Skeletal muscle cell (primary cell): ENCODE measurements around the gene CEACAM18.
"Not testable (repeated sequence)": the region's sequence is repeated elsewhere in the genome, so short reads cannot be mapped to it uniquely, and the experiment has no call there.

Source experiments
- DNase-seq: peaks from one replicate; pipeline ENCODE4 v3.0.0-alpha.2; 2010; ENCODE audit warnings: low read depth
- H3K4me3 ChIP-seq: 2 replicates; pipeline ENCODE4 v1.5.1; 2011; ENCODE audit warnings: low read depth, mild to moderate bottlenecking, control low read depth, low read length, moderate library complexity

Gene CEACAM18

DNA sequence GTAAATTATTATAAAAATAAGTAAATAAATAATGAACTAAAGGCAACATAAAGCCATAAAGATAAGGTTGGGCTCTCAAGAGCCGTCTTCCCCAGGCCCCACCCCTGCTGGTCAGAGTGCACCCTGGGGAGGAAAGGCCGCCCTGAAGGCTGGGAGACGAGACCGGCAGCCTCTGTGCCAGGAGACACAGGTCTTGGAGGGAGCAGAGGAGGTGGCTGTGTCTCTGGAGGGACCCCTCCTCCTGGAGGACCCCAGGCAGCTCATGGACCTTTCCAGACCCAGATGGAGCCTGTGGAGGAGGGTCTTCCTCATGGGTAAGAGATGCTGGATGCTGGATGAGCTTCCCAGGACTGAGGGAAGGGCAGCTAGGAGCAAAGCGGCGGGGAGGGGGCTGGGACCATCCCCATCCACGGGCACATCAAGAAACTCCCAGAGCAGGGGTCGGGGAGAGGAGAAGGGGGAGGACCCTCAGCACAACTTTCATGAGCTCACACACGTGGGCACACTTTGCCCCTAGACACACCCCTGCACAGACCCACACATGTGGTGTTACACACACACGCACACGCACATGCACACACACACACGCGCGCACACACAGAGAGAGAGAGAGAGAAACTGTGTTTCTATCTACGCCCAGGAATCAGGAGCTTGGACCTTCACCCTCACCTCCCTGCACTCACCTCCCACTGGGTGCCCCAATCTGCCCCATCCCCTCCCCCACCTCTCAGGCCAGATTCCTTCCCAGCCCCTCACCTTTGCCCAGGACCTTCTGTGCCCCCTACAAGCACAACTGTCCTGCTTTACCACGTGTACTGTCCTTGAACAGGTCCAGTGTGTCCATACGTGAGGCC lies at the start of gene CEACAM18:
TSS of gene CEACAM18 (plus strand) at position 159 of the 854 bp plus-strand sequence.
- DNase-seq, result no peak
- no peak within 1 kb of the TSS for H3K4me3 ChIP-seq

DNA sequence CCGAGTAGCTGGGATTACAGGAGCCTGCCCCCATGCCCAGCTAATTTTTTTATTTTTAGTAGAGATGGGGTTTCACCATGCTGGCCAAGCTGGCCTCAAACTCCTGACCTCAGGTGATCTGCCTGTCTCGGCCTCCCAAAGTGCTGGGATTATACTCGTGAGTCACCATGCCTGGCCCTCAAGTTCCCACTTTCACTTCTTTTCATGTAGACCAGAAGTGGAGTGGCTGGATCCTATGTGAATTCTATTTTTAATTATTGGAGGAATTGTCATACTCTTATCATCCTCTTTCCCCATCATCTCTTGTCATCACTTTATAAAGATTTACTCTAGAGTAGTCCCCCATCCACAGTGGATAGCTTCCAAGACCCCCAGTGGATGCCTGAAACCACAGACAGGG lies 48.1 kb upstream of the CEACAM18 start:
- no peak overlapping the region for H3K4me3 ChIP-seq
- DNase-seq, result no peak

DNA sequence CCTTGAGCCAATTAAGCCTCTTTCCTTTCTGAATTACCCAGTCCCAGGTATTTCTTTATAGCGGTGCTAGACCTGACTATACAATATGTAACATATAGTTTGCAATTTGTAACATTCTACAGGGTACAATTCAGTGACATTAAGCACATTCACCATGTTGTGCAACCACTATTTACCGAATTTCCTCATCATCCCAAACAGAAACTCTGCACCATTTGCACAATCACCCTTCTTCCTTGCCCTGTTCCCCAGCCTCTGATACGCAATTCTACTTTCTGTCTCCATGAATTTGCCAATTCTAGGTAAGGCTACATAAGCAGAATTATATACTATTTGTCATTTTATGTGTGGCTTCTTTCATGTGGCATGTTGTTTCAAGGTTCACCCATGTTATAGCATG lies 47.2 kb upstream of the CEACAM18 start:
- no peak for DNase-seq
- no peak overlapping the region for H3K4me3 ChIP-seq

DNA sequence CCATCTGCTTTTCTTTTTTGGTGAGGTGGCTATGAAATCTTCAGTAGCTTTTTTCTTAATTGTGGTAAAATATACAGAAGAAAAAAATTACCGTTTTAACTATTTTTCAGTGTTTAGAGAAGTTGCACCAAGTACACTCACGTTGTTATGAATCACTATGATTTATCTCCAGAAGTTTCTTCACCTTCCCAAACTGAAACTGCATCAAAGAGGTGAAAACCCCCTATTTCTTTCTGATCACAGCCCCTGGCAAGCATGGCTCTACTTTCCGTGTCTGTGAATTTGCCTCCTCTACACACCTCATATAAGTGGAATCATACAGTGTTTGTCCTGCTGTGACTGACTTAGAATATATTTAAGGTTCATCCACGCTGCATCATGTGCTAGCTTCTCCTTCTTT lies 45.3 kb upstream of the CEACAM18 start:
- no peak for DNase-seq
- H3K4me3 ChIP-seq, result no peak overlapping the region

DNA sequence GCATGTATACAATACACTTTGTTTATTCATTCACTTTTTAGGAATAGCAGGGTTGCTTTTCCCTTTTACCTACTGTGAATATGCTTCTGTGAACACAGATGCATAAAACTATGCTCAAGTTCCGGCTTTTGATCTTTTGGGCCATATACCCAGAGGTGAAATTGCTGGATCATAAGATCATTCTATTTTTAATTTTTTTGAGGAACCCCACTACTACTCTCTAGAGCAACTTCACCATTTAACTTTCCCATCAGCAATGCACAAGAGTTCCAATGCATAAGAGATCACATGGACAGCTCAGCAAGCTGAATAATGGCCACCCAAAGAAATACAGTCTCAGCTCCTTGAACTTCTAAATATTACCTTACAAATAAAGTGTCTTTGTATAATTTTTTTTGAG lies 43.9 kb upstream of the CEACAM18 start:
- H3K4me3 ChIP-seq, result no peak overlapping the region
- no peak for DNase-seq

DNA sequence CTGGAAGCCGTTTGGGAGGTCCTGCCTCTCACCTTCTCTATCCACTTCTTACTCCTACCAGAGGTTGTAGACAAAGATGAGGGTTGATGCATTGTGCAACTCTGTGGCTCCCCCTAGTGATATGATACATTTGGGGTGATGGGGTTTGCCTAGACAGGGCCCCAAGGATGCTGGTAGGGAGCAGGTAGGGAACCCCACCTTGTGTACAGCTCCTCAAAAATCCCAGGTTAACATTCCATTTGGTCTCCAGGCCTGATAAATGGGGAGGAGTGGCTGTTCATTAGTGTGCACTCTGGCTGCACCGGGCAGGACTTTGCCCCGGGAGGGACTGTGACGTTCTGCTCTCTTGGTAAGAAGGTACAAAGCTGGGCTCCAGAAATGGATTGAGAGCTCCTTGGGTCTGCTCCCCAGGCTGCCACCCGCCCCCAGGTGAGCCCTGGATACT lies 39.3 kb upstream of the CEACAM18 start:
- no peak overlapping the region for H3K4me3 ChIP-seq
- DNase-seq, result no peak

DNA sequence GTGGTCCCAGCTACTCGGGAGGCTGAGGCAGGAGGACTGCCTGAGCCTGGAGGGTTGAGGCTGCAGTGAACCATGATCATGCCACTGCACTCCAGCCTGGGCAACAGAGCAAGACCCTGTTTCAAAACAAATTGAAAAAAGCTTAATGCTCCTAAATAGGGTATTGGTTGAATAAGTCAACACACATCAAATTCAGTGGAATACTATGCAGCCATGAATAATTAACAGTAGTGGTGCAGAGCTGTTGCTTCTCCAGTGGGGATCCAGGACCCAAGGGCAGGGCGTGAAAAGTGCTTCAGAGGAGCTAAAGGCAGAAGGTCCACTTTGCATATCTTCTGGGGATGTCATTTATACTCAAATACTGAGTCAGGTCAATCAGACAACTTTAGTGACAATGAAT lies 38.3 kb upstream of the CEACAM18 start:
- no peak for DNase-seq
- no peak overlapping the region for H3K4me3 ChIP-seq

DNA sequence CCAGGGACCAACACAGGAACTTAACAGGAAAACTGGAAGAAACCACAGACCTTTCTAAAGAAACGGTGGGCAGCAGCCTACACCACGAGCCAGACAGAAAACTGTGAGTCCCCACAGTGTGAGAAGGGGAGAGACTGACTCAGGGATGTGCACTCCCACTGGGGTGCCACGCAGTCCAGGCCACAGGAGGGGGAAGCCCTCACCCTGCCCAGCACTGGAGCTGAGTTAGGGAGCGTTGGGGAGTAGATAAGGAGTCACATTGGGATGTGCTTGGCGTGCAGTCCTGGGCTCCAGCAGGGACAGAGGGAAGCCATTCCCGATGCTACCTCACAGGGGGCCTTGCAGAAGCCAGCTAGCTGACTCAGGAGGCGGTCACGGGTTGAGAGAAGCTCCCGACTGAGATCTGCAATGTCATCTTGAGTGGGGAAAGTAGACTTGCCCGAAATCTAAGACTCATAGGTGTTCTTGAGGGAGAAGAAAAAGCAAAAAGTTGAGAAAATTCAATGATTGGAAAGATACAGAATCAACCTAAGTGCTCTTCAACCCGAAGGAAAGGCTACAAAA lies 37.4 kb upstream of the CEACAM18 start:
- no peak overlapping the region for H3K4me3 ChIP-seq
- DNase-seq, result no peak

DNA sequence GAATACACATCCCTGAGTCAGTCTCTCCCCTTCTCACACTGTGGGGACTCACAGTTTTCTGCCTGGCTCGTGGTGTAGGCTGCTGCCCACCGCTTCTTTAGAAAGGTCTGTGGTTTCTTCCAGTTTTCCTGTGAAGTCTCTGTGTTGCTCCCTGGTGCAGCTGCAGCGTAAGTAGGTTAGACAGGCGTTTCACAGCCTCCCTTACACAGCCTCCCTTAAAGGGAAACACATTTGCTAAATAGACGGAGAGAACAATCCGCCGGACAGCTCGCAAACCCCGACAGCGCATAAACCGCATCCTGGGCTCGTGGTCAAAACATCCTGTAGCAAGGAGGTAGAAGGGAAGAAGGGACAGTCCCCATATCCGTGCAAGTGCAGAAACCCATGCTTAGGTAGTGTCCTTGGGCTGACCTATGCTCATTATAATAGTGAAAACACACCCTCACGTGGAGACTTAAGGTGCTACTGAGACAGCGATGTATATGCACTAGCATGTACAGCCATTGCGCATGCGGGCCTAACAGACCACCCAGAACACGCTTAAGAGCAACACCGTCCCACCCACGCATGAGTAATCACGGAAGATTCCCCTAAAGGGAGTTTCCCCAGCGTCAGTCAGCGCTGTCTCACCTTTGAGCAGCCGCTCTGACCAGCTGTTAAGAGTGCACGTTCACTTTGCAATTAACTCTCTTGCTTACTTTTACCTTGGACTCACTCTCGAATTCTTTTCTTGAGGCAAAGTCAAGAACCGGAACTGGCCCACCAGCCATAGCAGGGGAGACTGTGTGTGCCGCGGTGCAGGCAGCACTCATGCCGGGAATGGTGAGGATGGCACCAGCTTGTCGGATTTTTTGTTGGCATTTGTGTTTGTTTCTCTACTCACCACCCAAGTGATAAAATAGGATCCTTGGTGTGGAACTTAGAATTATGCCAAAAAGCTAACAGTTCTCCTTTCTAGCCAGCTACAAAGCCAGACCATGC lies 36.6 kb upstream of the CEACAM18 start:
- no peak overlapping the region for H3K4me3 ChIP-seq
- DNase-seq, result no peak

DNA sequence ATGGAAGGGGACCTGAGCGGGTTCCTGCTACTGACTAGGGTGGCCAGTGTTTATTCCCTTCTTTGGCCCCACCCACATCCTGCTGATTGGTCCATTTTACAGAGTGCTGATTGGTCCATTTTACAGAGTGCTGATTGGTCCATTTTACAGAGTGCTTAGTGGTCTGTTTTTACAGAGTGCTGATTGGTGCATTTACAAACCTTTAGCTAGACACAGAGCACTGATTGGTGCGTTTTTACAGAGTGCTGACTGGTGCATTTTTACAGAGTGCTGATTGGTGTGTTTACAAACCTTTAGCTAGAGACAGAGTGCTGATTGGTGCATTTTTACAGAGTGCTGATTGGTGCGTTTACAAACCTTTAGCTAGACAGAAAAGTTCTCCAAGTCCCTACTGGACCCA lies 30.8 kb upstream of the CEACAM18 start:
- not testable (repeated sequence) for H3K4me3 ChIP-seq, DNase-seq

DNA sequence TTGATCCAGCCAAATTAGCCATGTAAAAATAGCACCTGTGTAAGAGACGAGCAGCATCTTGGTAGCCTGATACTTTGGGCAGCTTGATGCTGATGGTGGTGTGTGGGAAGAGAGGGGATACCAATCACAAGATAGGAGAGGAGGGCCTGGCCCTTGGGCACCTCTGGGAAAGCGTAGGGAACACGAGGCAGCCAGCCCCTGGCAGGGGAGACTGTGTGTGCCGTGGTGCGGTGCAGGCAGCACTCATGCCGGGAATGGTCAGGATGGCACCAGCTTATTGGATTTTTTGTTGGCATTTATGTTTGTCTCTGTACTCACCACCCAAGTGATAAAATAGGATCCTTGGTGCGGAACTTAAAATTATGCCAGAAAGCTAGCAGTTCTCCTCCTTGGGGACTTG lies 30.3 kb upstream of the CEACAM18 start:
- H3K4me3 ChIP-seq, result no peak overlapping the region
- DNase-seq, result no peak

DNA sequence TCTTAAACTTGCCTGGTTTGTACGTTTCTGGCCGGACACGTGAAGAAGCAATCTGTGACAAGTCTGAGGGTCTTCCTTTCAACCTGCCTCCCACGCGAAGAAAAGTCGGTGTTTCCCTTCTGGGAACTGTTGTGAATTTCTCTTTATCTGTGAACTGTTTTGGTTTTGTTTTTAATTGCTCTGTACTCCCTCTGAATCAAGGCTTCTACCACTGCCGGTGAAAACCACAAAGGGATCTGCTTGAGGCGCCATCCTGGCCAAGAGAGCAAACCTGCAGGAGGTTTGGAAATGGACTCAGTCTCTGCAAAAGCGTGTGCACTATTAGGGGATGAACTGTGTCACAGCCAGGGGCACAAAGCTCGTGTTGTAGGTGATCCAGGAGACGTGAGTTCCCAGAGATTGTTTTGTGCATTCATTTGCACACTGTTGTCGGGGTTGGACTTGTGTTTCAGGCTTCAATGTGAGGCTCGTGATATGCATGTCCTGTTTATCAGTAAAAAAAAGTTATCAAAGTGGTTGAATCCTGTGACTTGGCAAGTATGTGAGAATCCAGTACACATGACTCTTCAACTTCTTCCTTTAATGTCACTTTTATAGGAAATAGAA lies 29.8 kb upstream of the CEACAM18 start:
- no peak overlapping the region for H3K4me3 ChIP-seq
- DNase-seq, result no peak

DNA sequence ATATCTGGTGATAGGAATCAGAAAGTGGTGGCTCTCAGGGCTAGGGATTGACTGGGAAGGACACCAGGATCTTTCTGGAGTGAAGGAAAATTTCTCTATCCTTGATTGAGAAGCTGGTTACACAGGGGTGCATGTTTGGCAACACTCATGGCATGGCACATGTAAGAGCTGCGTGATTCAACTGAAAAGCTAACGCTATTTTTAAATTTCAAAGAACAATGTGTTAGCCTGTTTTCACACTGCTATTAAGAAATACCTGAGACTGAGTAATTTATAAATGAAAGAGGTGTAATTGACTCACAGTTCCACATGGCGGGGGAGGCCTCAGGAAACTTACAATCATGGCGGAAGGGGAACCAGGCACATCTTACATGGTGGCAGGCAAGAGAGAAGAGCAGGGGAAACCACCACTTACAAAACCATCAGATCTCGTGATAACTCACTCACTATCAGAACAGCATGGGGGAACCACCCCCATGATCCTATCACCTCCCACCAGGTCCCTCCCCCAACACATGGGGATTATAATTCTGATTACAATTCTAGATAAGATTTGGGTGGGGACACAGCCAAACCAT lies 27.5 kb upstream of the CEACAM18 start:
- DNase-seq, result no peak
- no peak overlapping the region for H3K4me3 ChIP-seq

DNA sequence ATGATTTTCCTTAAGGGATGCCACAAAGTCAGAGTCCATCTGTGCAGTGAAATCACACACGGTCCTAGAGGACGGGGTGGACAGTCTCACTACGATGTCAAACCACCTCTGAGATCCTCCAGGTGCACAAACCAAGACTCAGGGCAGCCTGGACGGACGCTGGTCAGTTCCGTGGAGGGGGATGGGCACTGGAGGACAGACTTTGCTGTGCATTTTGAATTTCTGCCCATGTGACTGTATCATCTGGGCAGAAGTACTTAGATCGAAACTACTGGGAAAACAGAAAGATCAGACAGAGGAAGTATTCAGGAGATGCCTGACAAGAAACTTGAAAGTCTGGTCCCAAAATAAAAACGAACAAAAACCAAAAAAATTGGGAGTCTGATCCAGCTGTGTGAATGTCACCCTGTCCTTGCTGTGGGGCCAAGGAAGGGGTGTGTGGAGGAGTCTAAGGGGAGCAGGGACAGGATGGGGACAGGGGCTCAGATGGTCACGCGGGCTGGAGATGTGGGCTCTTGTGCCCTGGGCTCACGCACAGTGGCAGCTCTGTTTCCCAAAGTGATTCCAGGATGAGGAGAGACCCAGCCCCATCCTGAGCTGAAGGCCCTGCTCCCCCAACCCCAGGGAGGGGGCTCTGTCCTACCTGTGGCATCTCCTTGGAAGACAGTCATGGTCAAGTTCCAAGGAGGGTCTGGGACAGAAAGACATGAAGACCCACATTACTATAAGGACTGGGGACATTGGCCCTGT lies 21.6 kb upstream of the CEACAM18 start:
- DNase-seq, result no peak
- H3K4me3 ChIP-seq, result no peak overlapping the region

DNA sequence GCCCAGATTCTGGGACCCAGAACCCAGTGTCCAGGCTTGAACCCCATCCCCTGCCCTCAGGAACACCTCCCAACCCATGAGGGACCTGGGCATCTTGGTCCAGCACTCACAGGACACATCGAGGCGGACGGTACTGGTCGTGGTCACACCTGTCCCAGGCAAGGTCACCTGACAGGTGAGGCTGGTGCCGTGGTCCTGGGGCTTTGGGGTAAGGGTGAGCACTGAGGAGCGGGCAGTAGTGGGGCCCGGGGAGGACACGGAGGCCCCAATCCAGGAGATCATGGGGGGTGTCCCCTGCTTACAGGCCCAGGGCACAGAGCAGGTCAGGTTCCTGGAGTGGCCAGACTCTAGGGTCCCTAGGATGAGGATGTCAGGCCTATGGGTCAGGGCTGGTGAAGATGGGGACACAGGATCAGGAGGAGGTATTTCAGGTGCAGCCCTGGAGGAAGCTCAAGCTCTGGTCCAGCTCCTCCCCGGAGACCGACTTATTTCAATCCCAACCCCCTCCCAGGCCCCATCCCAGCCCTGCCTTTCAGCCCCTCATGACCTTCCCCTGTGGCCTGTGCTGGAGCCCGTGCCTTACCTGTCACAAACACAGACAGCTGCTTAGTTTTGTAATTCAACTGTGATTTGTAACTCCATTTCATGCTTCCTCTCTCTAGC lies 20.9 kb upstream of the CEACAM18 start:
- no peak for DNase-seq
- no peak overlapping the region for H3K4me3 ChIP-seq

DNA sequence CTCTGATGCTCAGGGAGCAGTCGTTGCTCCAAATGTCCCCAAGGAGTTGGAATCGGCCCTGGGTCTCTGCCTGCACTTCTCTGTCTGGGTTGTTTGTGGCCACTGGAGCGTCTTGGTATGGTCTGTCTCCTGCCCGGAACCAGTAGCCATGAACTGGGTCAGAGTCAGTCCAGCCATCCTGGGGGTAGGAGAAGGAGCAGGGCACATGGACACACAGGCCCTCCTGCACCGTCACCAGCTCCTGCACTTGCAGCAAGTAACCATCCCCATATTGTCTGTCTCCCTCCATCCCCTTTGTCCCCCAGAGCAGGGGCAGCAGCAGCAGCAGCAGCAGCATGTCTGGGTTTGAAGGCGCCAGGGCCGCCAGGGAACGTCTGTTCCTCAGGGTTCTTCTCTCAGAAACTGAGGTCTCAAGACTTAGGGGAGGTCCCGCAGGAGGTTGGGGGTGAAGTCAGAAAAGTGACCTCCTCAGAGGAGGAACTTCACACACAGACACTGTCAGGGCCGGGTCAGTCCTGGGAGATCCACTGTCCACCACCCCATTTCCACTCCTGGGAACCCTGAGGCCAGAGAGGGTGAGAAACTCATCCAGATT lies 20.2 kb upstream of the CEACAM18 start, which contains the start of gene SIGLEC8:
TSS of gene SIGLEC8 (minus strand) at position 404 of the 595 bp plus-strand sequence. CDS start at position 337, 67 bp downstream.
- no peak within 1 kb of the TSS for H3K4me3 ChIP-seq
- DNase-seq, result no peak

DNA sequence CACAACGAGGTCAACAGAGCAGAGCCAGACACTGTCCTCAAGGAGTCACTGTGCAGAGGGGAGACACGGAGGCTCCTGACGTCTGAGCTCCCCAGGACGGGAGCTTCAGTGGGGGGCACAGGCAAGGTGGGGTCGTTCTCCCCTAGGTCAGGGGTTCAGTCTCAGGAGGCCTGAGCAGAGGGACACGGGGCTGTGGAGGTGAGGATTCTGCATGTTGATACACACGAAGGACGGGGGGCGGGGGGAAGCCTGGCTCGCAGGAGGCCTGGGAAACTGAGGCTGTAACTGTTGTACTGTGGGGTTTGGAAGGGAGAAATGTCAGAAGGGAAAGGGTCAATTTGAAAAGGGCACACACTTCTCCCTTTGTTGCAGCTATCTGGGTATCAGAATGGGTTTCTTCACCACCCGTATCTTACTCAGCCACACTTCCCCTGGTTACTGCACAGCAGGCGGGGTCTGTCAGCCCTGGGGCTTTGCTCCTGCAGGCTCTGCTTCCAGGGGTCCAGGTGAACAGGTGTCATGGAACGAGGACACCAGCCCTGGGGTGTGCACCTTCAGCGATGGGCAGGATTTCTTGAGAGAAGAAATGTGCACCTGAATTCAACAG lies 19.3 kb upstream of the CEACAM18 start:
- no peak overlapping the region for H3K4me3 ChIP-seq
- no peak for DNase-seq
